MV-4-11 (cell line): ENCODE data around the gene PSTPIP1.

Experiments used
- DNase-seq: peaks from one replicate; lab custom pipeline; 2025; lab: John Stamatoyannopoulos, UW

PSTPIP1 gene

DNA sequence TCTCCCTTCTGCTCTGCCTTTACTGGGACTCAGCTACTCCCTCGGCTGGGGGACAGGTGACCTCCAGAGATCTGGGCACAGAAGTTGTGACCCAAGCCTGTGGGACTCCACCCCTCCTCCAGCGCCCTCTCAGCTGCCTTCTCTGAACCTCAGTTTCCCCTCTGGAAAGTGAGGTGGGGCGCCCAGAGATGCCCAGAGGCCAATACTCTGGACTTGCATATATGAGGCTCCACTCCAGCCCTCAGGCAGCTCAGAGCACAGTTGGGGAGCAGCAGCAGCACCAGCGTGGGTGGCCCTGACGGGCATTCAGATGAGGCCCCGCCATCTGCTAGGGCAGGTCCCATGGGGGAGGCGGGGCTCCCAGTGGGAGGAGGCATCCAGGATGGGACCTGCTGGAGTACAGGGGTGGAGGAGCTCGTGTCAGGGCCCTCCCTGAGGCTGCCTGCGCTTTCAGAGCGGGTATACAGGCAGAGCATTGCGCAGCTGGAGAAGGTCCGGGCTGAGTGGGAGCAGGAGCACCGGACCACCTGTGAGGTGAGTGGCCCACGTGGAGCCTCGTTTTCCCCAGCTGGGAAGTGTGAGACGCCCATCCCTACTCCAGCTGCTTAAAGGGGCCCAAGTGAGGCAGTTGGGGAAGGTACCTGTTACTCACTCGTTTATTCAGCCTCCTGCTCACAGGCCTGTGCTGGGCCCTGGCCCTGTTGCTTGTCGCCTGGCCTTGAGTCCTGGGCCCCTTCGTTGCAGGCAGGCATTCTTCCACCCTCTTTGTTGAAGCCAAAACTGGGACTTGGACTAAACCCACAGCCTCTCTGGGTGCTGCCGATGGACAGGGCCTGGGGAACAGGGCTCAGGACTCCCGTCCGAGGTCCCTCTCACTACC lies 35.4 kb downstream of the PSTPIP1 start:
- no peak for DNase-seq

DNA sequence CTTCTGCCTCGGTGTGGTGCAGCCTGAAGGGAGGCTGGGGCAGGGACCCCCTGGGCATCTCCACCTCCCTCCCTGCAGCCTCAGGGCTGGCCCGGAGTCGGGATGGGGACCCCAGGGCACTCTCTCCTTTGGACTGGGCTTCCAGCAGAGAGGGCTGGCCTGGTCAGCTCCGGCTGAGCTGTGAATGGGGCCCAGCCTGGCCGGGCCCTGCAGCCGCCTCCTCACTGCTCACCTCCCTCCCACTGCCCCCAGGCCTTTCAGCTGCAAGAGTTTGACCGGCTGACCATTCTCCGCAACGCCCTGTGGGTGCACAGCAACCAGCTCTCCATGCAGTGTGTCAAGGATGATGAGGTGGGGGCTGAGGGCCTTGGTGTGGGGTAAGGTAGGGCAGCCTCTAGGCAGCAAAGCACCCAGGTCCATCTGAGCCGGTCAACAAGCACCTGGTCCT lies 36.0 kb downstream of the PSTPIP1 start:
- DNase-seq = no peak

DNA sequence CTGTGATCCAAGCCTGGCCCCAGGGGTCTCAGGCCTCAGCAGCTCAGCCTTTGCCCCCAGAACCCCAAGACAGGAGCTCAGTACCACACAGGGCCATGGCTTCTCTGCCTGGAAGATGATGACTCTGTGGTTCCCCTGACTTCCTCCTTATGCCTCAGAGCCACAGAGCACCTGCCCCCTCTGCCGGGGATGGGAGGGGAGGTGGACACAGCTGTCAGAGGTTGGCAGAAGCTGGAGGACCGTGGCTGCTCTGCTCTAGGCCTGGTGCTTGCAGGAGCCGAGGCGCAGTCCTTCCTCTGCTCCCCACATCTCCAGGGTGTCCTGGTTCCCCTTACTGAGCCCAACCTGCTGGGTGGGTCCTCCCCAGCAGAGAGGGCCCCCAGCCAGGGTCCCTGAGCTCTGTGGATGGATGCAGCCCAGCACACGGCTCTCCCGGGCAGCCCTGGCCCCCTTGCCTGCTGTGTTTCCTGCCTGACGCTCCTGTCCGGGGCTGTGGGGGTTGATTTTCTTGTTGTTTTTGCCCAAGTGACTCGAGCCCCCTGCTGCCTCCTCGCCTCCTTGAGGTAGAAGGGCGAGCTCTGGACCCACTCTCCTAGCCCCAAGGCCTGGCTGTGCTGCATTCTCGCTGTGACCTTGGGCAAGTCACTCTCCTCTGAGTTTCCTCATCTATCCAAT lies 36.6 kb downstream of the PSTPIP1 start:
- peak; percentile 82 for DNase-seq

DNA sequence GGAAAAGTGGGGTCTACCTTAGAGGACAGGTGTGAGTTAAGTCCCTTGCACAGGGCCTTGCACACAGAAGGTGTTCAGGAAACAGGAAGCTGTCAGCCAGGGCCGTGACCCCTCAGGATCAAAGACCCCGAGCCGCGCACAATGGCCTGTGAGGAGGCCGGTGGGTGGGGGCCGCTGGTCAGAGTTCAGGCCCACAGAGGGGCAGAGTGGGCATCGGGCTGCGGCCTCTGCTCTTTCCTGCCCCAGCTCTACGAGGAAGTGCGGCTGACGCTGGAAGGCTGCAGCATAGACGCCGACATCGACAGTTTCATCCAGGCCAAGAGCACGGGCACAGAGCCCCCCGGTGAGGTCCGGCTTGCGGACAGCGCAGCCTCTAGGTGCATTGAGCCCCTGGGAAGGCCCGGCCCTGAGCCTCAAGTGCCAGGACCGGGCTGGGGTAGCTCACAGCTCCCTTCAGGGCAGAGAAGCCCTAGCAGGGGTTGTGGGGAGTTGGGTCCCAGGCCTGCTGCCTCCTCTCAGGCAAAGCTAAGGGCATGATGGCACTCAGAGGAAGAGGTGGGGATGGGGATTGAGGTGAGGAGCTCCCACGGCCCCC lies 37.2 kb downstream of the PSTPIP1 start:
- no peak for DNase-seq

DNA sequence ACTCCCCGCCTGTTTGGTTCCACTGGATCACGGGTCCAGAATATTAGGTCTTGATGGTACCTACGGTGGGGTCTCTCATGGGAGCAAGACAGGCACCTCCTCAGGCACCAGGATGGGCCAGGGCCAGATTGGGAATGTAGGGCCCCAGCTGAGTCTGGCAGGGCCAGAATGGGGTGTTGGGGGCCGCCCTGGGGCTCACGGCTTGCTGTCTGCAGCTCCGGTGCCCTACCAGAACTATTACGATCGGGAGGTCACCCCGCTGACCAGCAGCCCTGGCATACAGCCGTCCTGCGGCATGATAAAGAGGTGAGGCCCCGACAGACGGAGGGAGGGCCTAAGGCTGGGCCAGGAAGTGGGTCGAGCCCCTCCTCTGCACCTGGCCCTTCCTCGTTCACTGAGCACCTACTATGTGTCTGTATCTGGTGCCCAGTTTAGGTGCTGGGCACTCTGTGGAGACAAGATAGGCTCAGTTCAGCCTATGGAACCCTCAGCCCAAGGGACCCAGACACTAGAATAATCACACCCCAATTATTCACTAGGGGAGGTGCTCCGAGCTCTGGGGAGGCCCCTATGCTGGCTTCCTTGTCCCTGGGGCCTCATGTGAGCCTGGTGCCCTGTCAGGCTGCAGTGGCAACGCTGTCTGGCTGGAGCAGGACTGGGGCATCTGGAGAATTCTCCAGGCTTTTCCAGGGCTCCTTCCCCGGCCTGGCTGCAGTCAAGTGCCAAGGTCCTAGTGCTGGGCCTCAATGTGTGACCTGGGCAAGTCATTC lies 37.9 kb downstream of the PSTPIP1 start:
- DNase-seq = no peak

DNA sequence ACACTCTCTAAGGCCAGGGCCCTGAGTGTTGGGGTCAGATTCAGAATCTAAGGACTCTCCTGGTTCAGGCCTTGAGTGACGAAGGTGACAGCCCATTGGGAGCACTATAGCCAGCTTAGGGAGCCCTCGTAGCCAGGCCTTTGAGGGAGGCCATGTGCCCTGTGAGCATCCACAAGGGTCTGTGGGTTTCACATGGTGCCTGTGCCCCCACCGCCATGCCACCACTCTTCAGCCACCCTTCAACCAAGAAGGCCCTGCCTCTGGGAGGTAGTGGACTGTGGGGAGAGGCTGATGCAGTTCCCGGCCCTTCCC lies 38.4 kb downstream of the PSTPIP1 start:
- no peak for DNase-seq

DNA sequence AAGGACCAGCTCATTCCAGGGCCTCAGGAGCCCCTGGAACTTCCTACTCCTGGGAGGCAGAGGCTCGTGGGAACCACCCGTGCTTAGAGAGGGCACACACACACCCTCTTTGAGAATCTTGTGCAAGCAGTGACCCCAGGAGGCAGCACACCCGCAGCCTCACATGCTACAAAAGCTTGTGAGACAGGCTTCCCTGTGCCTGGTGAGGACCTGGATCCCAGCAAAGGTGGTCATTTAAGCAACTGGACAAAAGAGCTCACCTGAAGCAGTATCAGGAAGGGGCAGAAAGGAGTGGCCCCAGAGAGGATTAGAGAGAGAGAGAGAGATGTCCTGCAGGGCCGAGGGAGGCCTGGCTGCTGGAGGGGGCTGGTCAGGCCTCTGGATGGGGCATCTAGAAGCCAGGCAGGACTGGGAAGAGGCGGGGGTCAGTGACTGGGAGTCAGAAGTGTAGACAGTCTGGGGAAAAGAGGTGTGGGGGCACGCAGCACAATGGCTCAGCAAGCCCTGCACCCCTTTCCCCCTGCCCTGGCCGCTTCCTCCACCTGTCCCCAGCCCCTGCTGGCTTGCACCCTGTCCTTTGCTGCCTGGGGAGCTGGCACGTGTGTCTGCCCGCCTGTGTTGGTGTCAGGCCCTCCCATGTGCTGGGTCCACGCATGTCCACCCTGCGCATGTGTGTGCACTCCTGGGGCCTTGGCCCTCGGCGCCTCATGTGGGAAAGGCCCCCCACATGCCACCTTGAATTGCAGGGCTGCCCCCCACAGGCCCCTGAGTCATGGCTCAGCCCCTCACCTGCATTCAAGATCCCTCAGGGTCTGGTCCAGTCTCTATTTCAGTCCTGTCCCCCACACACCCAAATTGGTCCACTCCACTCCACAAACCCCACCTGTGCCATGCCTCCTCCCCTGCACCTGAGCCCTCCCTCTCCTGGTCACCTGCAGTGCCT lies 39.1 kb downstream of the PSTPIP1 start:
- no peak for DNase-seq

DNA sequence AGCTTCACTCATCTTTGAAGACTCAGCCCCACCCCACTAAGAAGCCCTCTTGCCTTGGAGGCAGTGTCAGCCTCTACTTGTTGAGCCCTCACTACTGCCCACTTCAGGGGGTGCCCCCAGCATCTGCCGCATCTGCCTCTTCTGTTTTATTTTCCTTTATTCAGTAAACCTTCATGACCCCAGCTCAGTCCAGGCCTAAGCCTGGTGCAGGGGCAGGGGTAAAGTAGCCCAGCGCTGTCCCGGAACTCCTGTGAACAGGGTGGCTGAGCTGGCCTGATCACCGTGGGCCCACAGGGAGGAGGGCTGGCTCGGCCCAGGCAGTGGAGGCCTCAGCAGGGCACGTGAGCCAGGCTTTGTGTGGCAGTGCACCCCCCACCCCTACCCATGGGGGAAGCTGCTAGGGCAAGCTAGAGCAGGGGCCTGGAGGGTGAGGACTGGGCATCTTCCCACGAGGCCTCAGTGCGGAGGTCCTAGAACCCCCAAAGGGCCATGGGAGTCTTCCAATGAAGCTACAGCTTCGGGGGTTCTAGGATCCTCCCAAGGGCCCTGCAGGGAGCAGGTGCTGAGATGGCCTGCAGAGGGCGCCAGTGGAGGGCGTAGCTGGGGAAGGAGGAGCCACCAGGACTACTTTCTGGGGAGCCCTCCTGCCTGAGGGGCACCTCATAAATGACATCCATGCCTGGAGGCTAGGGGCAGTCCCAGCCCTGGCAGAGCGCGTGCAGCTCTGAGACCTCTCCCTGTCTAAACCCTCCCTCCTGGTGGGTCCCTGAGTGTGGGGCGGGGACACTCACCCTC lies 40.0 kb downstream of the PSTPIP1 start:
- DNase-seq = no peak

DNA sequence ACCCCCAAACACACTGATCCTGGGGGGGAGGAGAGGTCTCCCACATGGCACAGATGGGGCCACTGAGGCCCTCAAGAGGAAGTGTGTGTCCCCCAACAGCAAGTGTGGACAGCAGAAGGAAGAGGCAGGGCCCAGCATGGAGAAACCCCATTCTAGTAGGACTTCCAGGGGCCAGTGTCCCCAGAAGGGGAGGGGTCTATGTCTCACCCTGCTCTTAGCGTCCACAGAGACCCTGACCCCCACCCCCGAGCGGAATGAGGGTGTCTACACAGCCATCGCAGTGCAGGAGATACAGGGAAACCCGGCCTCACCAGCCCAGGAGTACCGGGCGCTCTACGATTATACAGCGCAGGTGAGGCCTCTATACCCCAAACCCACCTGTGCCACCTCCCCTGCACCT lies 40.7 kb downstream of the PSTPIP1 start:
- DNase-seq = no peak

DNA sequence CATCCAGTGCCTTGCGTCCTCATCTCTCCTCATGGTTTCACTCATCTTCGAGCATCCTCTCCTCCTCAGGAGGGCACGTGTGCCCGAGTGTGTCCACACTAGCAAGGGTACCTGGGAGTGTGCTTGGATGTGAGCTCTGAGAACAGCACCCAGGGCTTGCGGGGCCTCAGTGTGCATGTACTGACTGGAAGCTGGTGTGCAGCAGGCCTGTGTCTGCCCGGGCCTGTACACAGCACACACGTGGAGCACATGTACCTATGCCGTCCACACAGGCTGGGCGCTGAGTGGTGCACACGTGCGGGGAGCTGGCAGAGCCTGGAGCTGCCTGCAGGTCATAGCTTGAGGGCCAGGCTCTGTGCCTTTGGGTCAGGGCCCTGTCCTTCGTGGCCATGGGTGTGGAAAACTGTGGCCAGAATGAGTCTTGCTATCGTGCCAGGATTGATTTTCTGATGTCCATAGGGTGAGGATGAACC lies 41.1 kb downstream of the PSTPIP1 start:
- no peak for DNase-seq

DNA sequence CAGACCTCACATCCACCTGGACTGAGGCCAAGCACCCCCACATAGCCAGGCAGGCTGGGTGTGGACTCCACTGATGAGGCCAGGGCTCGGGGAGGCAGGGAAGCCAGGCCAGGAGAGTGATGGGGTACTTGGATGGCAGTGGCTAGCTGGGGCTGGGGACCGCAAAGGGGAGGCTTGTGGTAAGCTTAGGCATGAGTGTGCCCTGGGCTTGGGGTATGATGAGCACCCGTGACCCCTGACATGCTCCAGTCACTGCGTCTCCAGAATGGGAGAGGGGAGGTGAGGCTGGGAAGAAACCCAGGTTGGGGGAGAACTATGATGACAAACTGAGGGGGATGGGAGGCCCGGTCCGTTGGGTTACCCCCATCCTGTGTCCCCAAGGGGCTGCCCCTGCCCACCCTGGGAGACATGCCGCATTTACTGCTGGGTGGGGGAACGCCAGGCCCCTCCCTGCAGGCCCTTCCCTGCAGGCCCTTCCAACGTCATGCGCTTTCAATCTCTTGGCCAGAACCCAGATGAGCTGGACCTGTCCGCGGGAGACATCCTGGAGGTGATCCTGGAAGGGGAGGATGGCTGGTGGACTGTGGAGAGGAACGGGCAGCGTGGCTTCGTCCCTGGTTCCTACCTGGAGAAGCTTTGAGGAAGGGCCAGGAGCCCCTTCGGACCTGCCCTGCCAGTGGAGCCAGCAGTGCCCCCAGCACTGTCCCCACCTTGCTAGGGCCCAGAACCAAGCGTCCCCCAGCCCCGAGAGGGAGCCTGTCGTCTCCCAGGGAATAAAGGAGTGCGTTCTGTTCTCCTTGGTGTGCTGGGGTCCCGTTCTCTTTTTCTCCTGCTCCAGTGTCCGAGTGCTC lies 41.8 kb downstream of the PSTPIP1 start:
- no peak for DNase-seq

DNA sequence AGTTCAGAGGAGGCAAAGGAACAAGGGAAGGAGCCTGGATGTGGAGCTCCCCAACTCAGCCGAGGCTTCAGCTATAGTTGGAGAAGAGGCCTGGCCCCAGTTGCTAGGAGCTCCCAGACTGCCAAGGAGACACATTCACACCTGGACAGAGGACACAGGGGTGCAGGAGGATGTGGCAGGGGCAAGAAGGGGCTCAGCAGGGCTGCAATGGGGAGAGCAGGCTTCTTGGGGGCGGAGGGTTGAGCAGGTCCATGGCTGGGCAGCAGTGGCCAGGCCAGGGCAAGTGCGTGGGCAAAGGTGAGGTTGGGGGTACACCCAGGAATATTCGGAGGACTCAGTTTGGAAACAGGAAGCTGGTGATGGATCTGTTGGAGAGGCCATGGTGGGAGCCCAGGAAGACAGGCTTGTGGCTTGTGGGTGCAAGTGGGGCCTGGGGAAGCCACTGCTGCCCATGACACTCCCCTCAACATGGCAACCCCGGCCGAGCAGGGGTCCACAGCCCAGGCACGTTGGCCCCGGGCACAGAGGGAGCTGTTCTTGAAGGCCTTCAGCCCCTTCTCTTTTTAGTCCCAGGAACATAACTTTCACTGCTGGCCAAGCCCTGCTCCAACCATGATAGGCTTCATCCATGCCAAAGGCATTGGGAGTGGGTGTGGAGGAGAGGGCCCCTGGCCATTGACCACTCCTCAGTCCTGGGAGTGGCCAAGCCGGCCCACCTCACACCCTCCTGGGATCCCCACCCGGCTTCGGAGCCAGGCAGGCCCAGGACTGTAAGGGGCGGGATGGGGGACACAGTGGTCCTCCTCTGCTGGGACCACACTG lies 42.7 kb downstream of the PSTPIP1 start:
- no peak for DNase-seq

DNA sequence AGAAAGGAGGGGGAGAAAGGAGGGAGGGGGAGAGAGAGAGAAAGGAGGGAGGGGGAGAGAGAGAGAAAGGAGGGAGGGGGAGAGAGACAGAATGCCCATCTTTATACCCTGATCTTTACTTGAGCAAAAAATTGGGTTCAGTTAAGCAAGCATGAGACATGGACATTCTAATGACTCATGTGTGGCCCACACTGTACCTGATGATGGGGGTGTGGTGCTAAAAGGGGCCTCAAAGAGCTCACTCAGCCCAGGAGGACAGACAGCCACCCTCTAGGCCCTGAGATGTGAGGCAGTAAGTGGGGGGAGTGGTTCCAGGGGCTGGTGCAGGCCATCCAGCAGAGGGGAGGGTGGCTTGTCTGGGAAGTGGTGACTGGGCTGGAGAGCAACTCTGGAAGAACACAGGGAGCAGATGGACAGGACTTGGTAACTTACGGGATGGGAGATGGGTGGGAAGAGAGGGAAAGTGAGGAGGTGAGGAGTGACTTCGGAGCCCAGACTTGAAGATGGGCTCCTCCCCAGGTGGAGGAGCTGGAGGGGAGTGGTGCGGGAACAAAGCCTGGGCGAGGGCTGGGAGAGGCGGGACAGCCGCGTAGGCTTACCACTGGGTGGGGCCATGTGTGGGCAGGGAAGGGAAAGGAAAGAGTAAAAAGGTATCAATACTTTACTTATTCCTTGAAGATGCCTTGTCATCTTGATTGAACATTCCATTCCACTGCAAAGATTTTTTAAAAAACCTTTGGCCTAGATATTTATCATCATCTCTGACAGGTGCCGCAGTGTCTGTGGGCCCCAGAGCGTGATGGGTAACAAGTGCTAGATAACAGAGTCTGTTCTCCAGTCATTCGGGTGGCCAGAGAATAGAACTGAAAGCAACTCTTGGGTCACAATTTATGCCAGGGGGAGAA lies 43.6 kb downstream of the PSTPIP1 start:
- no peak for DNase-seq

DNA sequence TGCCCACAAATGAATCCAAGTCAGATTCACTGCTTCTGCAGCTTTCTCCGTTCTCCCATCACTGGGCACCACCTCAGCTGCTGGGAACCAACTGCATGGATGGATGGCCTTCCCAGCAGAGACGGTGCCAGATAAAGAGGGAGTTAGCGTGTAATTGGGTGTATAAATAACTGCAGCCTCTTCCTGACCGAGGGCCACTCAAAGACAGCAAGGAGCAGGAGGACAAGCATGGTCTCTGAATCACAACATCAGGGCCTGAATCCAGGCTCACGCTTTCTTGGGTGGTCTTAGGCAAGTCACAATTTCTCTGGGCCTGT lies 44.2 kb downstream of the PSTPIP1 start:
- DNase-seq = no peak

DNA sequence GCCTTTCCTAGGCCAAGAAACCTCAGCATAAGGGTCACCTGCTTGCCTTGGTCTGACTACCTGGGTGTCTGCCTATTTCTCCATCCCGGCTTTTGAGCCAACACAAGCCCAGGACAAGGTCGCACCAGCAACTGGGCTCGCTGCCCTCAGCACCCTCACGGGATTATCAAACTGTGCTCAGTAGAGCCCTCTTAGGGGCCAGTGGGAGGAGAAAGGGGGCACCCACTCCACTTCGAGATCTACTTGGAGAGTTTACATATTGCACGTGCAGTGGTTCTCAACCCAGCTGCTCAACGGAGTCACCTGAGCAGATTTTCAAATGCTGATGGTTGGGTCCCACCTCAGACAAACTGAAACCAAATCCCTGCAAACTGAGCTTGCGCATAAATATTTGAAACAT lies 44.9 kb downstream of the PSTPIP1 start:
- no peak for DNase-seq

DNA sequence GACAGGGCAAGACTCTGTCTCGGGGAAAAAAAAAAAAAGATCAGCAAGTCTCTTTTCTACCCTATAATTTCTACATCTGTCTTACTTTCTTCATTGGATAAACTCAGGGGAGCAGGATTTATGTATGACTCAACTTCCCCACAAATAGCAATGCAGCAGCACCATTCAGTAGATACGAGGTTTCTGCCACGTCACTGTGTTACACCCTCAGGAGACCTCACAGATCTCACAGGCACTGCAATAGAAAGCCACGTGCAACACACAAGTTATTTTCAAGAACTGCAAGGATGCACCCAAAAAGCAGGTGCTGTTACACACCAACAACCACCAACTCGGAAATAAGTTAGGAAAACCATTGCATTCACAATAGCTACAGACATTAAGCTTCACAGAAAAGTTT lies 45.7 kb downstream of the PSTPIP1 start:
- DNase-seq = no peak

DNA sequence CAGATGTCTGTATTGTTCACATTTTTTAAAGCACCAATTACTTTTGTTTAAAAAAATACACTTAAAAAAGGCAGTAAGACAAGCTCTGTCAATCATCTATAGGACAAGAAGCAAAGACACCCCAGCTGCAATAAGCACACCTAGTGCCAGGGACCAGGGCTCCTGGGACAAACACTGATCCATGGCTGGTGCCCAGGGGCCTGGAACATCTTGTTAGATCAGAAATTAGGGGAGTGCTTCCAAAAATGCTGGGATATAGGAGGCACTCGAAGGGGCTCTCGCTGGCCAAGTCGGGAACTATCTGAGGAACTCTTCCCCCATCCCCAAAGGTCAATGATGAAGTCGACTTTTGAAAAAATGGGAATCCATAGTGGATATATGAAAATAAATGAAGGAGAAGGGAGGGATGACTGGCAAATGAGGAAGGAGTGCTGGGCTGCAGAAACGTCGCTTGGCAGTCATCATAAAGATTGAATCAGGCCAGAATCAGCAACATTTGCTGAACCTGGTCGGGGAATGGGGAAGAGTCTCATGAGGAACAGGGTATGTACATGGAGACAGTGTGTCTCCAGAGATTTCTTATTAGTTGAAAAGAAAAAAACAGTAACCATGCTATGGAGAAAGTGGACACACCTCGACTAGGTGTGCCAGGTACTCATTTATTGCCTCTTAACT lies 47.5 kb downstream of the PSTPIP1 start:
- DNase-seq = no peak
